ENCODE measurements around the gene EEF1E1. TPM values are rescaled to one million over a fixed set of nuclear protein-coding genes. Genes with fewer than 3 reads are reported as not detected.
A peak's percentile ranks its signal among the peaks of the same experiment; 100 is the strongest.

The EEF1E1 gene
- polyA plus RNA-seq, 2 of the 4 experiments (the other 2 are of a cell fraction) = 119 to 122 TPM

DNA sequence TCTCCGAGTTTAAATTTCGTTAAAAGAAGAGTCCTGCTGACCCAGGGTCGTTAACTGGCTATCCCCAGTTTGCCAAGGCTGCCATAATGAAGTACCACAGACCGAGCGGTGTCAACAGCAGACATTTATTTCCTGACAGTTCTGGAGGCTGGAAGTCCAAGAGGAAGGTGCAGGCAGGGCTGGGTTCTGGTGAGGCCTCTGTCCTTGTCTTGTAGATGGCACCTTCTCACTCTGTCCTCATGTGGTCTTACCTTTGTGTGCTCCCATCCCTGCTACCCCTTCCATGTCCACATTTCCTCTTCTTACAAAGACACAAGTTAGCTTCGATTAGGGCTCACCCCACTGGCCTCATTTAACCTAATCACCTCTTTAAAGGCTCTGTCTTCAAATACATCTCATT is 29.8 kb upstream of the EEF1E1 start:
- FAIRE-seq = no peak
- ChIA-PET POLR2A (no interaction called here), CTCF (interaction anchor here (1.1 to 10.5 kb wide), 12 partner anchors 11 to 575 kb away, joined by 3 to 137 read pairs (median 8); no protein-coding TSS in a partner anchor)
- DNase-seq (ENCODE audit: low read depth in 1 of 2, low spot score in 1 of 2) = no peak
- Histone ChIP-seq H3K4me3 (no peak overlapping the region), H3K9me3 (no peaks in the 10 kb centered on the region), H3K4me1 (no peaks in the 10 kb centered on the region; the same call in 2 of the 3 replicates), H3K27ac (no peak overlapping the region), H3K4me2 (no peak overlapping the region)
- no peak for ATAC-seq
- WGBS (ENCODE audit: missing lambda C conversion rate) = 39% methylated on average over 6 of the region's 6 CpGs
- TF ChIP-seq CHD4 (IDR thresholded peaks at IDR 0.05; ENCODE audit: borderline replicate concordance) = no peak
- TF ChIP-seq BHLHE40 (IDR thresholded peaks at IDR 0.05; ENCODE audit: low read depth, low read length) = no peak
- TF ChIP-seq RAD21 (conservative IDR thresholded peaks at IDR 0.05 in 1 of 2, IDR thresholded peaks at IDR 0.05 in 1 of 2) = no peak
- TF ChIP-seq RARB (CRISPR knock-in tag; IDR thresholded peaks at IDR 0.05) = no peak
- TF ChIP-seq, protein P1, sequence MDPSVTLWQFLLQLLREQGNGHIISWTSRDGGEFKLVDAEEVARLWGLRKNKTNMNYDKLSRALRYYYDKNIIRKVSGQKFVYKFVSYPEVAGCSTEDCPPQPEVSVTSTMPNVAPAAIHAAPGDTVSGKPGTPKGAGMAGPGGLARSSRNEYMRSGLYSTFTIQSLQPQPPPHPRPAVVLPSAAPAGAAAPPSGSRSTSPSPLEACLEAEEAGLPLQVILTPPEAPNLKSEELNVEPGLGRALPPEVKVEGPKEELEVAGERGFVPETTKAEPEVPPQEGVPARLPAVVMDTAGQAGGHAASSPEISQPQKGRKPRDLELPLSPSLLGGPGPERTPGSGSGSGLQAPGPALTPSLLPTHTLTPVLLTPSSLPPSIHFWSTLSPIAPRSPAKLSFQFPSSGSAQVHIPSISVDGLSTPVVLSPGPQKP (IDR thresholded peaks at IDR 0.05; ENCODE audit: low read depth, low read length) = no peak
- no peak for TF ChIP-seq CBX8 (IDR thresholded peaks at IDR 0.05)
- TF ChIP-seq ESRRA (IDR thresholded peaks at IDR 0.05; ENCODE audit: borderline replicate concordance, low read length) = no peak

DNA sequence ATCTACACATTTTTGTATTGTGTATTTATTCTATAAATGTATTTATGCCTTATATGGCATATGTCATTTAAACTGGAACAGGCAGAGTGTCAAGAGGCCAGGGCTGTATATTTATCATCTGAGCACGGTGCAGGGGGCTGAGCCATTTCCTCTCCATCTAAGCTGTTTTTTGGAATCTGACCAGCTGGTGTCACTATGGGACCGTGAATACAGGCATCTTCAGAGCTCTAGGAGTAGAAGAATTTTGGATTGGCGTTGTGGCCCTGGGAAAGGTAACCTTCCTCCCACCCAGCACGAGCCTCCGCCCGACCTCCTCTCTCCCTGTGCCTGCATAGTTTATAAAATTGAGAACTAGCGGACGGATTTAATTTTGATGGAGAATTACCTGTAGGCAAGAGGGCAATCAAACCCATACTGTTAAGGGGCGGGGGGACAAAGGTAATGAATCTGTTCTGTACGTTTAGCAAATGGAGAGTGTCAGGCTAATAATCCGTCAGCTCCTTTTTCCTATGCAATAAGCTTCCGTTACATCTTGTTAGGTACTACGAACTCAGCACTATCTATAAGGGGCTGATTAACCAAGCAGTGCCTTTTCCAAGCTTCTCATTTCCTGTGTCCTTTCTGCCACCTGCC is 29.0 kb upstream of the EEF1E1 start:
- no peak overlapping the region for H3K4me3 ChIP-seq
- H3K4me1 ChIP-seq = no peaks in the 10 kb centered on the region; the same call in 2 of the 3 replicates
- ATAC-seq (peak; percentile 95 to 96), DNase-seq (ENCODE audit: low read depth in 1 of 2, low spot score in 1 of 2) (peak; percentile 28 to 50), FAIRE-seq (no peak)
- H3K9me3 ChIP-seq = no peaks in the 10 kb centered on the region
- H3K27ac ChIP-seq = no peak overlapping the region
- TF ChIP-seq SMC3 (IDR thresholded peaks at IDR 0.05) (peak; percentile 62; the same call in 2 of the 3 replicates), RAD21 (conservative IDR thresholded peaks at IDR 0.05 in 1 of 2, IDR thresholded peaks at IDR 0.05 in 1 of 2) (peak; percentile 80)
- TF ChIP-seq, protein P2, sequence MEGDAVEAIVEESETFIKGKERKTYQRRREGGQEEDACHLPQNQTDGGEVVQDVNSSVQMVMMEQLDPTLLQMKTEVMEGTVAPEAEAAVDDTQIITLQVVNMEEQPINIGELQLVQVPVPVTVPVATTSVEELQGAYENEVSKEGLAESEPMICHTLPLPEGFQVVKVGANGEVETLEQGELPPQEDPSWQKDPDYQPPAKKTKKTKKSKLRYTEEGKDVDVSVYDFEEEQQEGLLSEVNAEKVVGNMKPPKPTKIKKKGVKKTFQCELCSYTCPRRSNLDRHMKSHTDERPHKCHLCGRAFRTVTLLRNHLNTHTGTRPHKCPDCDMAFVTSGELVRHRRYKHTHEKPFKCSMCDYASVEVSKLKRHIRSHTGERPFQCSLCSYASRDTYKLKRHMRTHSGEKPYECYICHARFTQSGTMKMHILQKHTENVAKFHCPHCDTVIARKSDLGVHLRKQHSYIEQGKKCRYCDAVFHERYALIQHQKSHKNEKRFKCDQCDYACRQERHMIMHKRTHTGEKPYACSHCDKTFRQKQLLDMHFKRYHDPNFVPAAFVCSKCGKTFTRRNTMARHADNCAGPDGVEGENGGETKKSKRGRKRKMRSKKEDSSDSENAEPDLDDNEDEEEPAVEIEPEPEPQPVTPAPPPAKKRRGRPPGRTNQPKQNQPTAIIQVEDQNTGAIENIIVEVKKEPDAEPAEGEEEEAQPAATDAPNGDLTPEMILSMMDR (IDR thresholded peaks at IDR 0.05) = peak; percentile 70
- TF ChIP-seq, protein P3, sequence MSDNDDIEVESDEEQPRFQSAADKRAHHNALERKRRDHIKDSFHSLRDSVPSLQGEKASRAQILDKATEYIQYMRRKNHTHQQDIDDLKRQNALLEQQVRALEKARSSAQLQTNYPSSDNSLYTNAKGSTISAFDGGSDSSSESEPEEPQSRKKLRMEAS (IDR thresholded peaks at IDR 0.05) = no peak
- 21% methylated on average over 12 of the region's 13 CpGs for WGBS (ENCODE audit: missing lambda C conversion rate)
- peak overlapping the region; percentile 51 for H3K4me2 ChIP-seq
- ChIA-PET CTCF (interaction anchor here (0.7 to 10.5 kb wide), 23 partner anchors 9 to 1975 kb away, joined by 3 to 137 read pairs (median 4); no protein-coding TSS in a partner anchor), POLR2A (interaction anchor here (1.1 to 1.6 kb wide), 2 partner anchors 29 to 88 kb away, joined by 5 read pairs; partner anchors contain the start of gene EEF1E1)

DNA sequence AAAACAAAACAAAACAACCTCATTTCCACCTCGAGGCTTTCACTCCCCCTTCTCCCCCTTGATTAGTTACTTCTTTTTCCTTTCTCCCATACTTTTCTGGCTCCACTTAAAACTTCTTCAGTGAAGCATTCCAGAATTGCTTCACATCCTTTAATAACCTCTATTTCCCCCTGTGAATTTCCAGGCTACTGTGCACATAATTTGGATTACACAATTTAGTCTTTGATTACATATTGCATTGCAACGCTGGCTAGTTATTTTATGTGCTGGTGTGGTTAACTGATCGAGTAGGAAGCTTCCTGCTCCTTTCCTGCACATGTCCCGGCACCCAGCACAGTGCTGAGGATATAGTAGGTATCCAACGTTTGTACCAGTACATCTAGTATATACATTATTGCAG is 28.1 kb upstream of the EEF1E1 start:
- H3K4me2 ChIP-seq = no peak overlapping the region
- 12% methylated on average over 5 of the region's 5 CpGs for WGBS (ENCODE audit: missing lambda C conversion rate)
- ATAC-seq (no peak), DNase-seq (ENCODE audit: low read depth in 1 of 2, low spot score in 1 of 2) (no peak), FAIRE-seq (no peak)
- POLR2A ChIA-PET = interaction anchor here (1.1 to 1.6 kb wide), 2 partner anchors 28 to 89 kb away, joined by 5 read pairs; partner anchors contain the start of gene EEF1E1
- H3K27ac ChIP-seq = no peak overlapping the region
- no peaks in the 10 kb centered on the region for H3K9me3 ChIP-seq
- H3K4me1 ChIP-seq = no peaks in the 10 kb centered on the region; the same call in 2 of the 3 replicates
- TF ChIP-seq HEYL (CRISPR knock-in tag; IDR thresholded peaks at IDR 0.05) = no peak
- TF ChIP-seq POLR2A (IDR thresholded peaks at IDR 0.05; ENCODE audit: low read length) = no peak
- no peak for TF ChIP-seq MAFK (IDR thresholded peaks at IDR 0.05; ENCODE audit: partially characterized antibody)
- TF ChIP-seq KDM1A (IDR thresholded peaks at IDR 0.05; ENCODE audit: low read depth) = no peak
- TF ChIP-seq EP300 (IDR thresholded peaks at IDR 0.05) = no peak
- no peak for TF ChIP-seq NR3C1 (IDR thresholded peaks at IDR 0.05)
- no peak for TF ChIP-seq RCOR1 (IDR thresholded peaks at IDR 0.05; ENCODE audit: low read depth, low read length)
- no peak for TF ChIP-seq FOSB (CRISPR knock-in tag; IDR thresholded peaks at IDR 0.05)
- TF ChIP-seq, protein P4, sequence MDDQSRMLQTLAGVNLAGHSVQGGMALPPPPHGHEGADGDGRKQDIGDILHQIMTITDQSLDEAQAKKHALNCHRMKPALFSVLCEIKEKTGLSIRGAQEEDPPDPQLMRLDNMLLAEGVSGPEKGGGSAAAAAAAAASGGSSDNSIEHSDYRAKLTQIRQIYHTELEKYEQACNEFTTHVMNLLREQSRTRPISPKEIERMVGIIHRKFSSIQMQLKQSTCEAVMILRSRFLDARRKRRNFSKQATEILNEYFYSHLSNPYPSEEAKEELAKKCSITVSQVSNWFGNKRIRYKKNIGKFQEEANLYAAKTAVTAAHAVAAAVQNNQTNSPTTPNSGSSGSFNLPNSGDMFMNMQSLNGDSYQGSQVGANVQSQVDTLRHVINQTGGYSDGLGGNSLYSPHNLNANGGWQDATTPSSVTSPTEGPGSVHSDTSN (IDR thresholded peaks at IDR 0.05) = no peak
- TF ChIP-seq CBX2 (IDR thresholded peaks at IDR 0.05; ENCODE audit: borderline replicate concordance, low read depth) = no peak
- no peak overlapping the region for H3K4me3 ChIP-seq
- CTCF ChIA-PET = interaction anchor here (0.7 to 10.5 kb wide), 16 partner anchors 9 to 575 kb away, joined by 3 to 137 read pairs (median 6); no protein-coding TSS in a partner anchor

Measured in A549 (cell line).